D341Med (cell line): ENCODE measurements around the gene GRIPAP1.

Experiments used
- DNase-seq: peaks from one replicate; pipeline ENCODE4 v3.0.0; 2012; ENCODE audit warnings: low spot score

GRIPAP1 gene

GRCh38 chrX:48924270-48924669 lies 77.8 kb downstream of the GRIPAP1 start:
- DNase-seq = no peak

- DNase-seq = no peak
These were observed 78.3 kb downstream of the GRIPAP1 start for GRCh38 chrX:48923771-48924170.
